Right renal pelvis (tissue), 4 donors: Measurements from ENCODE around the gene C1R. TPM values are rescaled to one million over a fixed set of nuclear protein-coding genes. Genes with fewer than 3 reads are reported as not detected.

Experiments
- DNase-seq, 4 donors: peaks; one replicate each; pipeline ENCODE4 v3.0.0-alpha.2; 2013; ENCODE audit warnings: low read depth in 4 of 4, low spot score in 3 of 4, missing footprints in 1 of 4
- polyA plus RNA-seq, 4 donors: library from polyadenylated mRNA; unstranded; fragments of 120-200 nt; gene quantifications; one replicate each; pipeline ENCODE4 v1.2.1, GENCODE V29; 2013; ENCODE audit not compliant: insufficient read length in 4 of 4

The C1R gene
- 10 to 100 TPM; 43.6 to 54.4 (median 52.2) TPM for polyA plus RNA-seq

DNA sequence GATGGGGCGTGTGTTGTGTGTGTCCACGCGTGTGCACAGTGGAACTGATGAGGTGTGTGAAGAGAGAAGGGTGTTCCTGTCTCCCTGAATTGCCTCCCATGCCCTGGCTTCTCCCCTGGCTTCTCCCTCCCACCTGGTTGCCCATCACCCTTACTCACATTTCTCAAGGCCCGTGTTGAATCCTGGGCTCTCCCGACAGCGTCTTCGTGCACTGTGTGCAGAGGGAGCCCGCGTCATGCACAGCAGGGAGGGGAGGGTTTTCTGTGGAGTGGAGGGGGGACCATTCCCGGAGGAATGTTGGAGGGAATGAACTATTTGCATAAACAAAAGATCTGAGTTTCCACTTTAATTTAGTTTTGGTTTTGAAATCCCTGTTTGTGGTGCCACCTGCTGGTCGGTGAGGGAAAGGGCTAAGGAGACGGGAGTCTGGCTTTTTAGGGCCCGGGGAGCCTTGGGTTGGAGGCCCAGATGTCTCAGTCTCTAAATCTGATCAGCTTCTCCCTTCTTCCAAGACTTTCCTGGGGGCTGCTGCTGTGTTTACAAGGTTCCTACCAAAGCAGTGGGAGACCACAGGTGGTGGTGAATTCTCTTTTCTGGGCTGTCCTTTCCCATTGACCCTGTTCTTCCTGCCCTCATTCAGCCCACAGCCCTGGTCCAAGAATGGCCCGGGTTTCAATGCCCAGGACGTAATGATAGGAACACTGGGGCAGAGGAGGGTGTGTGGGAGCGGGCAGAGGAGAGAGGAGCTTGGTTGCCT lies at the start of gene C1R:
C1R (minus strand) TSS at position 217 of the 757 bp plus-strand sequence; CDS start at position 160, 57 bp downstream.
- DNase-seq: peak; percentile 64 to 77 (median 68)

DNA sequence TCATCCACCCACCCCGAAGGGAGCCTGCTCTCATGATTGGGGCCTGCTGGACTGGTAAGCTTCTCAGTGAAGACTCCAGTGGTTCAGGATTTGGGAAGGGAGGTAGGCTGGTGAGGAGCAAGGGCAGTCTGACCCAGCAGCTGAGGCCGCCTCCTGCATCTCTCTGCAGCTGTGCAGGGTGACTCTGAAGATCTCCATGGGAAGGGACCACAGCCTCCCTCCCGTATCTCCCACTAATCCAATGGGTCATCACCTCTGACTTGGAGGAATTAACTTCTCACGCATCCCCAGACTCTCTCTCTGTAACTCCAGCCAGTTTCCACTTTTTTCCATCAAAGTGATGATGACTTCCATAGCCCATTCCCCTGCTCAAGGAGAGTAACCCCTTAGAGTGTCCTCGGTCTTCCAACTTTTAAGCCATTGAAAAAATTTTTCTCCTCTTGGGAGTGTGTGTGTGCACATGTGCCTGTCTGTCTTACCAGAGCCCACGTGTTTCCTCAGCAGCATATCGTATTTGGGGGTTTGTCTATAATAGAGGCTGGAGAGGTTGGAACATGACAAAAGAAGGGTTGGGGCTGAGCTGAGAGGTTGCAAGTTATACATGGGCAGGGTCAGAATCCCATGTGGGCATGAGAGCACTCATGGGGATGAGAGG lies 49.2 kb upstream of the C1R start:
- DNase-seq: no peak

DNA sequence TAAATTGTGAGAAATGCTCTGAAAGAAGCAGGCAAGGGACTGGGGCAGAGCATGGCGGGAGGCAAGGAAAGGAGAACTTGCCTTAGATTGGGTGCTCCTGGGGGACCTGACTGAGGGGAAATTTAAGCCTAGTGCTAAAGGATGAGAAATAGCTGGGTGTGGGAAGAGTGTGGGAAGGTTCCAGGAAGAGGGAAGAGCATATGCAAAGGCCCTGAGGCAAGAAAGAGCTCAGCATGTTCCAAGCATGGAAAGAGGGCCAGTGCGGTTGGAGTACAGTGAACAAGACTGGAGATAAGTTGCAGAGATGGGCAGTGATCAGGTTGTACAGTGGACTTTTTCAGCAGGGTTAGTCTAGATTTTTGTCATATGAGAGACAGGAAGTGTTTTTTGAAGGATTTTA lies 47.0 kb upstream of the C1R start:
- no peak for DNase-seq

DNA sequence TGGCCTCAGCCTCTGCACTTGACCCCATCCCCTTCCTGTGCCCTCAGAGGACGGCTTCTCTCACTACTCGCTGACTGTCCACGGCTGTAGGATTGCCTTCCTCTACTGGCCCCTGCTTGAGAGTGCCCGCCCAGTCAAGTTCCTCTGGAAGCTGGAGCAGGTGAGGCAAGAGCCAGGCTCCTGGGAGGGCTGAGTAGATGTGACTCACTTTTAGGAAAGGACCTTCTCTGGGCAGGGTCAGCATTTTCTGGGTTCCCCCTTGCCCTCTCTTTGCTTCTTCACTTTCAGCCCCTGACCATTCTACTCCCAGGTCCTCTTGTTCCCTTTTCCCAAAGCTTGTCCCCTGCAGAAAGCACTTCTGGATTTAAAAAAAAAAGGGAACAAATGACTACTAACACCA lies 45.7 kb upstream of the C1R start:
- DNase-seq: no peak

DNA sequence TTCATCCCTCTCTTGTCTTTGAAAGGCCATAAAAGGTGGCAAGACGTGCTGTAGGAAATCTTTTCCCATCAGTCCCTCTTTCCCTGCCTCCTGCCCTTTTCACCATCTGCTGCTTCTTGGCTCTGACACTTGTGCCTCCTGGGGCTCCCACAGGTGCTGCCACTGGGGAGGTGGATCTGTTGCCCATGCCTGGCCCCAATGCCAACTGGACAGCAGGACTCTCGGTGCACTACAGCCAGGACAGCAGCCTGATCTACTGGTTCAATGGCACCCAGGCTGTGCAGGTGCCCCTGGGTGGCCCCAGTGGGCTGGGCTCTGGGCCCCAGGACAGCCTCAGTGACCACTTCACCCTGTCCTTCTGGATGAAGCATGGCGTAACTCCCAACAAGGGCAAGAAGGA lies 44.4 kb upstream of the C1R start:
- no peak for DNase-seq

DNA sequence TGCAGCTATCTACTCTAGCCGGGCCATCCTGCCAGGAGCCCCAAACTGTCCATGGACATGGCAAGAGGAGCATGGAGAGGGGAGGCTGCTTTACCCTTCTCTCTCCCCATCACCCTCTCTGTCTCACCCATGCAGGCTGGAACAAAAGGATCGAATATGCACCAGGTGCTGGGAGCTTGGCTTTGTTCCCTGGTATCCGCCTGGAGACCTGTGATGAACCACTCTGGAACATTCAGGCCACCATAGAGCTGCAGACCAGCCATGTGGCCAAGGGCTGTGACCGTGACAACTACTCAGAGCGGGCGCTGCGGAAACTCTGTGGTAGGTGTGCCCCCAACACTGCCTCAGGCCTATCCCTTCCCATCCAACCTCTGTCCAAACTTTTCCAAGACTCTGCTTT lies 43.8 kb upstream of the C1R start:
- DNase-seq: no peak

DNA sequence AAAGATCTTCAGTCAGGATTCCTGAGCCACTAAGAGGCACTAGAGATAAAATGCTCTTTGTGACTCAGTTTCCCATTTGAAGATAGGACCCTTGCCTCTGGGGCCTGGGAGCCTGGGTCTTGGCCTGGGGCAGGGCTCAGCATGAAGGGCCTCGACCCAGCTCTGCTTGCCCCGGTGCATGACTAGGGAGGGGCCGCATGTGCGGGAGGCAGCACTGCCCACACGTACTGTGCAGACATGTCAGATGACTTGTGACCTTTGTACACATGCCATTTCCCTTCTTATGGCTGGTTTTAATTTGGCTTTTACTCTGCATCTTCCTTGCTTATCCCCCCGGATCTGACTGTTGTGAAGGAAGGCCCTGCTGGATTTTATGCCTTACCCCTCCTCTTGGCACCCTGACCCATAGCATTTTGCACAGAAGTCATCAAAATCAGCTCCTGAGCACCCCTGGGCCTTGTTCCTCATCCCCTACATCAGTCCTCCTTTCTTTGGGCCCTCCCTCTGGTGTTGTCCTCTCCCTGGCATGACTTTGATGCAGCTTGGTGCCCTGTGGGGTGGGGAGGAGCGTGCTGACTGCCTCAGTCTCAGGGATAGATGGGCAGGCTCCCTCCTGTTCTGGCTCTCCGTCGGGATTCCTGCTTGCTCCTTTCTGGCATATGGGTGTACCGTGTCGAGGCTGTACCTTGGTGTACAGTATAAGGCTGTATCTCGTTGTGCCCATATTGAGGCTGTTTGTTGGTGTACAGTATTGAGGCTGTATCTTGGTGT lies 42.3 kb upstream of the C1R start:
- no peak for DNase-seq

DNA sequence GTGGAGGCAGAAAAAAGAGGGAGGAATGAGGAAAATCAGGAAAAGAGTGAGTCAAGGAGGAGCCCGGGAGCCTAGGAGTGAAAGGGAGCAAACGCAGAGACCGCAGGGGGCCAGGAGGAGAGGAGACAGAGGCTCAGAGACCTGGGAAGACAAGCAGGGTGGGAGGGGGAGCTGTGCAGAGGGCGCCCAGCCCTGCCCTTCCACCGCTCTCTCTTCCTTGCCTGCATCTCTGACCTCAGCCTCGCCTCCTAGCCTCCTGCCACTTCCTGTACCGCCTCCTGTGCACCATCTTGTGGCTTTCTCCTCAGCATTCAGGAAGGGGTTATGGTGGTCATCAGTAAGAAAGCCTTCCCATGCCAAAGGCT lies 39.2 kb upstream of the C1R start:
- DNase-seq: no peak

DNA sequence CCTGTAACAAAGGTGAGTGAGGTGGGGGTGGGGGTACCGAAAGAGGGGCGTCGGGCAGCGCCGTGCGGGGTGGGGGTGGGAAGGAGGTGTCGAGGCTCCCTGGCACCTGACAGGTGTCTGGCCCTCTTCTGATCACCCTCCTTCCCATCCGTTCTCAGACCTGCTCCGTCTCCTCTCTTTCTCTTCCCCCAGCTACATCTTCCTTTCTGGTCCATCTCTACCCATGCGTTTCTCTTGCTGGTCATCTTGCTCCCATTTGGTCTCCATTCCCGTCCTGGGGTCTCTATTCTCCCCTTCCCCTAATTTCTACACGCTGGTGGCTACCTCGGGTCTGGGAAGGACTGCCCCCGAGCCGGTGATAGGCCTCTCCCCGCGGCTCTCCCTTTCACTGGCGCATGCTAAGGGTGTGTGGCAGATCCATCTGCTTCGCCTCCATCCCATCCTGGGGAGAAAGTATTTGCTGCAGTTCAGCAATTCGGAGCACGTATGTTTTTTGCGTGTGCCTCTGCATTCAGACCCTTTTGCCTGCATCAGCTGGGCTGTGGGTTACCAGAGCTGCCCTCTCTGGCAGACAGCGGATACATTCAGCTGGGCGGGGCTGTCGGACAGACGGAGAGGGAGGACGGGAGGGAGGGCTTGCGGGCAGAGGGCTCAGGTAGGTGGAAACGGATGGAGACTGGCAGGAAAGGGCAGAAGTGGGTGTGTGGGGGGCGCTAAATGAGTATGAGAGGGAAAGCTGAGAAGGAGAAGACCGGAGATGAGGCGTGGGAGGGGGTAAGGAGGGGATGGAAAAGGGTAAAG lies 38.7 kb upstream of the C1R start:
- DNase-seq: no peak

DNA sequence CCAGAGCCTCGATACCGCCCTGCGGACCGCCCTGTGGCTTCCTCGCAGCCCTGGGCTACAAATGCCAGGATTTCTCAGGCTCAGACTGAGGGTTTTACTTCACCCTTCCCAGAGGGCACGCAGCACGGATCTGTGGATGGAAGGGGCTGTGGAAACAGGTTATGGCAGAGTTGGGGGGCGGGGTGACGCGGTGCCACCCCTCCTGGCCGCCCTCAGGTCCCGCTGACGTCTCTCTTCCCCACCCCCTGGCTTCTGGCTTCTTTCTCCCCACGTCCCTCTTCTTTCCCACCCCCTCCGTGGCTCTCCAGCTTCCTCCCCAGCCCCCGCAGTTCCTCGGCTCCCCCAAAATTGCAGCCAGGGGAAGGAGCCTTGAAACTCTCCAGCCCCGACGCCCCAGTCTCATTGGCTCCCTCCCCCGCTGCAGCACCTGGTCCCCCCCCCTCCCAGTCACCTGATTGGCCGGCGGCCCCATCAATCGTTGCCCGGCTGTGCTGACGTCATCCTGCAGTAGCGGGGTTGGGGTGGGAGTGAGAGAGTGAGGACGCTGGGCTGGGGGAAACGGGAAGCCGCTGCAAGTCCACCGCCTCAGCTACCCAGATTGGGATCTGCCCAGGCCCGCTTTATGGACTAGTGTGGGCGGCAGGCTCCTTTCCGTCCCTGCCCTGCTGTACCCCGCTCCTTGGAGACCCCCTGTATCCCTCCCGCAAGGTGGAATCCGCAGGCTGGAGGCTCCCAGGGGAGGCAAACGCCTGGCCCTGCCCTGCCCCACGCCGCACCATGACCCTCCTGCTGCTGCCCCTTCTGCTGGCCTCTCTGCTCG lies 37.8 kb upstream of the C1R start, which contains the start of gene CLSTN3:
CLSTN3 (plus strand) TSS at position 500 of the 820 bp plus-strand sequence; CDS start at position 778, 278 bp downstream.
- peak in 3 of 4 donors; percentile 76 to 89 (median 82) for DNase-seq

DNA sequence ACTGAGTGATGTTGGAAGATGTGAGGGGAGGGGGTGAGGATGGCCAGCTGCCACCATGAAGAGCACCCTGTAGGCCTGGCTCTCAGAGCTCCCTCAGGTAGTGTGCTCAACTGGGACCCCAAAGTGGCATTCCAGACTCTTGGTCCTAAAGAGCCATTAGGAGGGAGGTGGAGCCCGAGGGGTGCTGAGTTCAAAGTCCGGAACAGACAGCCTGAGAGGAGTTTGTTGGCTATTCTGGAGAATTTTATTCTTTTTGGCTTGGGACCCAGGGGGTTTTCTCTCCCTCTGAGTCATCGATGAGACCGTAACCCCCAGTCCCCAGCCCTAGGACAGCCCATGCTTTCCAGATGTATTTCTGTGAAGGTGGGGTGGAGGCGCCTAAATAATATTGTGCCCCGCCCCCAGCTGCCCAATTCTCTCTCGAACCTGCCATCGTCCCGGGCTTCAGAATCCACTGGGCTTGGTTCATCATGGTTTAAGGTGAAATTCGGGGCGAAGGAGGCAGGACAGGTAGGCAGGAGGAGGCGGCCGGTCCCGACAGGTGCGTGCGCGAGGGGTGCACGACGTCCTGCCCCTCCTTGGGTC lies 37.1 kb upstream of the C1R start:
- no peak for DNase-seq

DNA sequence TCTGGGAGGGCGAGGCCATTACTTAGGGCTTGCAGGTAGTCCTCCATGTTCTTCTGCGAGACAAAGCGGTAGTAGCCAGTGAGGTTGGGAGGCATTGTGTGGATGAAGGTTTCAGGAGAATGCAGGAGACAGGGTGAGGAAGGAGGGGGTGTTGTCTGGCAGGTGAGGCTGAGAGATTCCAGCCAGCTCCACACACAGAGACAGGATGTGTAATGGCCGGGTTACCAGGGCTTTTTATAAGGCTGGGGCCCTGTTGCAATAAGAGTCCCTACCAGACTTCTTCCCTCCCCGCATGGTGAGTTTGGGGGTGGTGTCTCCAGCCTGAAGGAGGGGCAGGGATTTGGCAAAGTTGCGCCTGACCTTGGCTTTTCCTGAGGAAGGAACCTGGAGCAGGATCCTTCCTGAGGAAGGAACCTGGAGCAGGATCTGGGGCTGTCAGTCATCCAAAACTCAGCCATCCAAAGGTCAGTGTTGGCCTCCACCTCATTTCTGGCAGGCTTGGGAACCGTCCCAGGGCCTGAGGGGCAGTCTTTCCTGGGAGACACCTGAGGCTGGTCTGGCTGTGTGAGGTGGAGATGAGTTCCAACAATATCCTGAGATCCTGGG lies 36.5 kb upstream of the C1R start, which contains the start of gene RBP5:
RBP5 (minus strand) TSS at position 209 of the 606 bp plus-strand sequence; CDS start at position 95, 114 bp downstream.
- DNase-seq: no peak

DNA sequence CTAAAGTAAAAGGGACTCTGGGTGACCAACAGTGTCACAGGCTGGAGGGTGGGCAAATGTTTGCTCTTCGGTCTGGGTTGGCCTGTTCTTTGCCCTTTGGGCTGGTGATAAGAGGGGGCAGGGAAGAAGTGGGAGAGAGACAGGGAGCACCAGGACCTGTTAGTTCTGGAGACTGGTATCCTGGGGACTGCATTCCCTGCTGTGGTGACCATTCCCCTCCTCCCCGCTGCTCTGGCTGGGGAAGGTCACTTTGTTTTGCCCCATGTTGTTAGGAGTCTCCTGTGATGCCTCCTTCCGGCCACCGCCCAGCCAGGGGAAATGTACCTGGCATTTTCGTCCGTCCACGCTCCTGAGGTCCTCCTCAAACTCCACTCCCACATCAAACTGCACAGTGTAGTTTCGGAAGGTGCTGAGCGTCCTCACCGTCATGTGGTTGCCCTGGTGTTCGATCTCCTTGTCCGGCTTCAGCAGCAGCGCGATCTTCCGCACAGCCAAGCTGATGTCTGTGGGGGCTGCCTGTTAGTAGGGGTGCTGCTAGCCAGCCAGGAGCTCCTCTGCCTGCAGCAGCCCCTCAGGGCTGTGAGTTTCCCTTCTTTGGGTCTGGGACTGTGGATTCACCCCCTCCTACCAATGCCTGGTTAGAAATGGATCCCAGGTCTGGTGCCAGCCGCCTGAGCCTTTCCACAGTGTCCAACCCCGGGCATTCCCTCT lies 35.8 kb upstream of the C1R start:
- no peak for DNase-seq

DNA sequence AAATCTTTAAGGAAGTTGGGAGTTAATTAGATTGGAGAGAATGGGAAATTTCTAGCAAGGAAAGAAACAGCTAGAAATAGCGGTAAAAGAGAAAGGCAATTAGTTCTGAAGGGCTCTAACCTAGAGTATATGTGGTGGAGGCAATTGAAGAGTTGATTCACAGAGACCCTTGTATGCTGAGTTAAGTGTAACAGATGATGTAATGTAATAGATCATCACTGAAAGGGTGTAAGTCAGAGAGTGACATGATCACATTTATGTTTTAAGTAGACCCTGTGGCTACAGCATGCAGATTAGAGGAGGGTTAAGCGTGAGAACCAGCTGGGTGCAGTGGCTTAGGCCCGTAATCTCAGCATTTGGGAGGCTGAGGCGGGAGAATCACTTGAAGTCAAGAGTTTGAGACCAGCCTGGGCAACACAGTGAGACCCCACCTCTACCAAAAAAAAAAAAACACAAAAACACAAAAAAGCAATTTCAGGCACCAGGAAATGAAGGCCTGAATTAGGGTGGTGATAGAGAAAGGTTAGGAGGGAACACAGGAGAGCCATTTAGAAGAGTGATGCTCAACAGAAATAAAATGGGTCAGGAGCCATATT lies 33.5 kb upstream of the C1R start:
- DNase-seq: no peak

DNA sequence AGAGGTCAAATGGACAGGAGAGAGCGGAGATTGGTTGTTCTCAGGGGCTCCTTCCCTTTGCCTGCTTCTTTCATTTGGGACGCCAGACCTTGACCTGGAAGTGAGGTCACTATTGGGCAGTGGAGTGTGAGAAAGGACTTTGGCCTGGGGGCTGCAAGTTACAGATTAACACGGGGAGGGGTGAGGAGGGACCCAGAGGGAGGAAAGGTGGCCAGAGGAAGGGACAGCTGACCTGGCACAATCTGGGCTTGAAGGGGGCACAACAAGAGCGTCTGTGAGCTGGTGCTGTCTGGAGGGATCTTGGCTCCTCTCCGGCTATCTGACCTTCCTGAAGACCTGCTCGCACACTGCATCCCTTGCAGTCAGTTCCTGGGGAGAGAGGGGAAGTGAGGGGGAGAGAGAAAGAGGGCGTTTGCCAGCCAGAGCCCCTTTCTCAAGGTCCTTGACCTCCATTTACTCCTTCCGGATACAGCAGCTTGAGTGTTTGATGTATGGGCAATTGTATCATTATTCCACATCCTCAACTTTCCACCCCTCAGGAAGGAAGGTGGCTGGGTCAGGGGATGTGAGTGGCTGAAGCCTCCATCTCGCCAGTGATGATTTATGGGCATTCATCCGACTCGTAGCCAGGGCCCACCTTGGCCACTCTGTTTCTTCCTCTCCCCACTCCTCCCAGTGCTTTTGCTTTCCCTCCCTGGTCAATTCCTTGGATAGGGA lies 31.7 kb upstream of the C1R start:
- peak in 1 of 4 donors; percentile 57 for DNase-seq

DNA sequence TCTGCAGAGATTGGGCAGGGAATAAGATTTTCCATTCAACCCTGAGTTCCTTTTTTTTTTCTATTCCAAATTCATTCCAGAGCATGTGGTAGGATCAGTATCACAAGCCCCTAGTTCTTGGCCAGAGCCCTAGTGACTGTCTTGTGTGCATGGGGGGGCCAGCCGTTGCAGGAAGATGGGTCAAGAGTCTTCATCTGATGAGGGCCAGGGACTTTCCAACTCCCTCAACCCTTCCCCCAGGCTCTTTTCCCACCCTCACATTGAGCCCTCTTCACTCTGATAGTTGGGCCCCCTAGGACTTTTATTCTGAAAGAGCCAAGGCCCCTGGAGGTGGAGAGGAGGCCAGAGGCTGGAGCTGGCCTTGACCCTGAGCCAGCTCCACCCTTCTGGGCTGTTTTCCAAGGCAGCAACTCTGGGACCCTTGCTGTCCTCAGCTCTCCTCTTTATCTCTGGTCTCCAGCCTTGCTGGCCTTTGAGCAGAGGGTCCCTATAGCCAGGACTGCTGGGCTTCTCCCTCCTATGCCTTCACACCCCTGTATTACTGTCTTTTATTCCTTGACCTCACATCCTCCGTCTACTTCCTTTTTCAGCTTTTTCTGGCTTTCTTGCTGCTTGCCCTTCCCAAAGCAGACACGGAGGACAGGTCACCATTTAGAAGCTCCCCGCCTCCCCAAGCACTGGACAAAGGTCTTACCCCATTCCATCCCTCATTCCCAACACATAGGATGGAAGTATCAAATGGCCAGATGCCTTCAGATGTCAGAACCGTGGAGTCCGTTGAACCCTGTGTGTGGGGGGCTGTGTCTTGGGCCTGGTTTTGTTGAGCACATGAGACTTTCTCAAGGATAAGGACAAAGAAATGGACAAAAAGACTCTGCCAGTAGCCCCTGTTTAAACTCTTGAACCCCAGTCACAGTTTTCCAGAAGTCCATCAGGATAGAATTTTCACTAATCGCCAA lies 30.8 kb upstream of the C1R start:
- DNase-seq: no peak
